Activated gamma-delta T cell (primary cell): Measurements from ENCODE around the gene ABCG2.

Experiments used
- DNase-seq: peaks from one replicate; lab custom pipeline; 2025; lab: John Stamatoyannopoulos, UW
- total RNA-seq, 2 donors: gene quantifications; one replicate each; lab custom pipeline; 2026; lab: John Stamatoyannopoulos, UW

ABCG2 gene
- 4.1 to 9.1 reads per million in 2 donors for total RNA-seq

- DNase-seq: peak; percentile 15
These were observed at the start of gene ABCG2 for GRCh38 chr4:88158489-88159228. TSS of gene ABCG2 (minus strand) at chr4:88158639. CDS start at chr4:88139995, 18,644 bp downstream.

GRCh38 chr4:88208156-88208555 lies 49.7 kb upstream of the ABCG2 start:
- no peak for DNase-seq

- DNase-seq: no peak
These were observed 48.7 kb upstream of the ABCG2 start for GRCh38 chr4:88207171-88207570.

- no peak for DNase-seq
These were observed 46.4 kb upstream of the ABCG2 start for GRCh38 chr4:88204882-88205281.

GRCh38 chr4:88202443-88202842 lies 44.0 kb upstream of the ABCG2 start:
- DNase-seq: no peak

GRCh38 chr4:88200186-88200585 lies 41.7 kb upstream of the ABCG2 start:
- no peak for DNase-seq

GRCh38 chr4:88196523-88197185 lies 38.2 kb upstream of the ABCG2 start:
- DNase-seq: no peak

- no peak for DNase-seq
These were observed 37.5 kb upstream of the ABCG2 start for GRCh38 chr4:88196013-88196365.

GRCh38 chr4:88195328-88196012 lies 37.0 kb upstream of the ABCG2 start:
- DNase-seq: no peak

- no peak for DNase-seq
These were observed 33.0 kb upstream of the ABCG2 start for GRCh38 chr4:88191404-88191803.

GRCh38 chr4:88189881-88190585 lies 31.6 kb upstream of the ABCG2 start:
- no peak for DNase-seq

GRCh38 chr4:88189418-88189738 lies 30.9 kb upstream of the ABCG2 start:
- no peak for DNase-seq

GRCh38 chr4:88188738-88189417 lies 30.4 kb upstream of the ABCG2 start:
- no peak for DNase-seq

GRCh38 chr4:88187766-88188165 lies 29.3 kb upstream of the ABCG2 start:
- DNase-seq: no peak

- no peak for DNase-seq
These were observed 27.5 kb upstream of the ABCG2 start for GRCh38 chr4:88185906-88186305.

- no peak for DNase-seq
These were observed 20.8 kb upstream of the ABCG2 start for GRCh38 chr4:88179261-88179660.

GRCh38 chr4:88178626-88179231 lies 20.3 kb upstream of the ABCG2 start:
- DNase-seq: no peak

- DNase-seq: no peak
These were observed 19.7 kb upstream of the ABCG2 start for GRCh38 chr4:88177983-88178625.

- no peak for DNase-seq
These were observed 14.5 kb upstream of the ABCG2 start for GRCh38 chr4:88172987-88173386.

GRCh38 chr4:88171206-88171605 lies 12.8 kb upstream of the ABCG2 start:
- no peak for DNase-seq

GRCh38 chr4:88169298-88169697 lies 10.9 kb upstream of the ABCG2 start:
- no peak for DNase-seq
